SK-N-SH (cell line): Measurements from ENCODE around the gene TMEM132D. TPM values are rescaled to one million over a fixed set of nuclear protein-coding genes. Genes with fewer than 3 reads are reported as not detected.

Experiments used
- CTCF ChIA-PET: fragments of 300-600, 350-600 bp; formaldehyde crosslinking; extraction: SDS; loops from one replicate; lab custom pipeline; 2021; lab: Yijun Ruan, JAX
- POLR2A ChIA-PET: fragments of 350-600 bp; sonication (Branson Sonifier 250); formaldehyde crosslinking; extraction: SDS; loops from one replicate; lab custom pipeline; 2020; ENCODE audit warnings: antibody characterized with exemption, inconsistent platforms; lab: Yijun Ruan, JAX
- DNase-seq: peaks from one replicate; pipeline ENCODE4 v3.0.0; 2012
- H2AFZ ChIP-seq: fragments of 200-600 bp; sonication (generic); 2 replicates; pipeline ENCODE4 v1.8.1; 2016; ENCODE audit warnings: antibody characterized with exemption, mild to moderate bottlenecking, low read depth
- H3F3A ChIP-seq: fragments of 200-600 bp; sonication (generic); replicated peaks from 2 replicates; pipeline ENCODE3; 2016; ENCODE audit warnings: antibody characterized with exemption, mild to moderate bottlenecking; ENCODE audit not compliant: insufficient read depth
- H3K27ac ChIP-seq, 2 experiments: fragments of 200-500 bp in 1 of 2; fragments of 200-600 bp in 1 of 2; sonication (Bioruptor generic) in 1 of 2; sonication (generic), shearing (Covaris generic) in 1 of 2; 2 replicates each; pipeline versions ENCODE4 v1.5.1 to v1.6.1; 2014 to 2016; ENCODE audit warnings: low read depth in 2 of 2, inconsistent platforms in 1 of 2, low read length in 1 of 2, mild to moderate bottlenecking in 1 of 2, mixed read lengths in 1 of 2
- H3K27me3 ChIP-seq: fragments of 200-600 bp; sonication (generic), shearing (Covaris generic); 2 replicates; pipeline ENCODE4 v1.6.1; 2016; ENCODE audit warnings: mixed run types; ENCODE audit not compliant: insufficient read depth
- H3K36me3 ChIP-seq, 2 experiments: fragments of 200-500 bp in 1 of 2; fragments of 200-600 bp in 1 of 2; sonication (Bioruptor generic) in 1 of 2; sonication (generic) in 1 of 2; replicated peaks in 1 of 2; 2 replicates each; pipeline versions ENCODE3 to v1.5.1; 2014 to 2016; ENCODE audit warnings: low read length in 1 of 2, mild to moderate bottlenecking in 1 of 2; ENCODE audit not compliant: insufficient read depth in 2 of 2, control insufficient read depth in 1 of 2
- H3K4me1 ChIP-seq, 2 experiments: fragments of 200-500 bp in 1 of 2; fragments of 200-600 bp in 1 of 2; sonication (Bioruptor generic) in 1 of 2; sonication (generic), shearing (Covaris generic) in 1 of 2; 2 replicates each; pipeline versions ENCODE4 v1.5.1 to v1.6.1; 2014 to 2016; ENCODE audit warnings: low read depth in 1 of 2, low read length in 1 of 2, mixed run types in 1 of 2; ENCODE audit not compliant: insufficient read depth in 2 of 2, control insufficient read depth in 1 of 2
- H3K4me2 ChIP-seq: fragments of 200-600 bp; sonication (generic), shearing (Covaris generic); 2 replicates; pipeline ENCODE4 v1.6.1; 2017; ENCODE audit warnings: mixed run types
- H3K4me3 ChIP-seq, 2 experiments: fragments of 200-500 bp in 1 of 2; fragments of 200-600 bp in 1 of 2; sonication (Bioruptor generic) in 1 of 2; sonication (generic), shearing (Covaris generic) in 1 of 2; 2 replicates each; pipeline versions ENCODE4 v1.5.1 to v1.8.1; 2014 to 2016; ENCODE audit warnings: low read depth in 2 of 2, inconsistent platforms in 1 of 2, low read length in 1 of 2, mild to moderate bottlenecking in 1 of 2, mixed read lengths in 1 of 2, moderate library complexity in 1 of 2
- H3K79me2 ChIP-seq: fragments of 200-600 bp; sonication (generic); 2 replicates; pipeline ENCODE4 v1.8.1; 2017; ENCODE audit warnings: mild to moderate bottlenecking; ENCODE audit not compliant: insufficient read depth
- H3K9ac ChIP-seq: fragments of 200-600 bp; sonication (generic); 2 replicates; pipeline ENCODE4 v1.6.1; 2017; ENCODE audit warnings: mixed run types
- H3K9me2 ChIP-seq: fragments of 200-600 bp; sonication (generic); 2 replicates; pipeline ENCODE4 v1.6.1; 2017; ENCODE audit warnings: mixed run types
- H3K9me3 ChIP-seq: fragments of 200-600 bp; sonication (generic); 2 replicates; pipeline ENCODE4 v1.6.1; 2017; ENCODE audit warnings: mixed run types, mild to moderate bottlenecking, moderate library complexity
- H4K20me1 ChIP-seq: fragments of 200-600 bp; sonication (generic); 2 replicates; pipeline ENCODE4 v1.6.1; 2017; ENCODE audit warnings: mild to moderate bottlenecking, mixed run types; ENCODE audit not compliant: insufficient read depth
- EP300 ChIP-seq, 2 experiments: IDR thresholded peaks; 2 replicates each; pipeline versions ENCODE4 v1.4.0 to v1.6.1; 2012; ENCODE audit warnings: borderline replicate concordance in 1 of 2, low read depth in 1 of 2, low read length in 1 of 2
- EZH2phosphoT487 ChIP-seq: fragments of 200-600 bp; sonication (generic); IDR thresholded peaks from 2 replicates; pipeline ENCODE4 v1.6.1; 2017; ENCODE audit warnings: low read depth, mixed run types, mild to moderate bottlenecking, antibody characterized with exemption, moderate library complexity, borderline replicate concordance
- GABPA ChIP-seq: IDR thresholded peaks from 2 replicates; pipeline ENCODE4 v1.4.0; 2012; ENCODE audit warnings: low read depth, mild to moderate bottlenecking
- IRF3 ChIP-seq: fragments of 150-350 bp; IDR thresholded peaks from 2 replicates; pipeline ENCODE4 v1.6.1; 2016; ENCODE audit warnings: mild to moderate bottlenecking, low read depth, low read length
- RCOR1 ChIP-seq: fragments of 150-350 bp; IDR thresholded peaks from 2 replicates; pipeline ENCODE4 v1.6.1; 2017; ENCODE audit warnings: antibody characterized with exemption, low read length
- RFX5 ChIP-seq: IDR thresholded peaks from 2 replicates; pipeline ENCODE4 v1.6.1; 2012; ENCODE audit warnings: mild to moderate bottlenecking, improper control_type of control experiment, low read length
- TEAD4 ChIP-seq: IDR thresholded peaks from 2 replicates; pipeline ENCODE4 v1.4.0; 2012; ENCODE audit warnings: mild to moderate bottlenecking, borderline replicate concordance; ENCODE audit not compliant: insufficient read depth
- WGBS: methylation state at CpG from one replicate; pipeline ENCODE4 v1.1.6; 2017; ENCODE audit warnings: low lambda C conversion rate; 5-methylcytosine and 5-hydroxymethylcytosine counted together
- polyA plus RNA-seq, 3 experiments: library from polyadenylated mRNA; depleted of rRNA; stranded (reverse); fragments of >200 nt; gene quantifications; 2 replicates each; pipeline ENCODE4 v1.2.3, GENCODE V29; 2012
- TF ChIP-seq, protein P1 (sequence below): IDR thresholded peaks from 2 replicates; pipeline ENCODE4 v1.4.0; 2012; ENCODE audit warnings: low read depth, borderline replicate concordance
- TF ChIP-seq, protein P2 (sequence below): fragments of 150-350 bp; IDR thresholded peaks from 2 replicates; pipeline ENCODE4 v1.6.1; 2017; ENCODE audit warnings: antibody characterized with exemption, low read length, low read depth, borderline replicate concordance
- TF ChIP-seq, protein P3 (sequence below): IDR thresholded peaks from 2 replicates; pipeline ENCODE4 v1.4.0; 2012; ENCODE audit warnings: low read depth, borderline replicate concordance

The TMEM132D gene
- polyA plus RNA-seq, 1 of the 3 experiments (the other 2 are of a cell fraction) = not detected

DNA sequence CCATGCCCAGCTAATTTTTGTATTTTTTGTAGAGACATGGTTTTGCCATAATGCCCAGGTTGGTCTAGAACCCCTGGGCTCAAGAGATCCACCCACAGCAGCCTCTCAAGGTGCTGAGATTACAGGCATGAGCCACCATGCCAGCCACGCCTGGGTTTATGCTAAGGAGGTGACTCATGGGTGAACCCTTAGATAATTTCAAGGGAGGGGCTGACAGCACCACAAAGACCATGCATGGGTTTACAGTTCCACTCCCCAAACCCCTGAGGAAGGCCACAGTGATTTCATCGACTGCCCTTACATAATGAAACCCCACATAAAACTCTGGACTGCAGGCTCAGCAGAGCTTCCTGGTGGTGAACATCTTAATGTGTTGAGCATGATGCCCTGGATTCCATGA is 33.7 kb downstream of the TMEM132D start:
- WGBS = no CpG with 5 or more reads among the region's 2 CpGs
- Histone ChIP-seq H3K4me3 (no peak overlapping the region), H3K4me1 (no peaks in the 10 kb centered on the region), H3K9me3 (no peaks in the 10 kb centered on the region; the same call in 1 of the 2 replicates), H3K9me2 (no peaks in the 10 kb centered on the region), H3K27ac (no peak overlapping the region), H3F3A (no peaks in the 10 kb centered on the region), H3K4me2 (no peak overlapping the region), H3K27me3 (no peaks in the 10 kb centered on the region), H3K36me3 (no peaks in the 10 kb centered on the region), H3K9ac (no peak overlapping the region)
- DNase-seq = no peak
- ChIA-PET CTCF (no interaction called here), POLR2A (no interaction called here)
- TF ChIP-seq IRF3 (no peak), EP300 (IDR thresholded peaks at IDR 0.05; ENCODE audit: borderline replicate concordance in 1 of 2, low read depth in 1 of 2, low read length in 1 of 2) (no peak), TEAD4 (no peak), RCOR1 (no peak), GABPA (no peak)
- TF ChIP-seq, protein P1, sequence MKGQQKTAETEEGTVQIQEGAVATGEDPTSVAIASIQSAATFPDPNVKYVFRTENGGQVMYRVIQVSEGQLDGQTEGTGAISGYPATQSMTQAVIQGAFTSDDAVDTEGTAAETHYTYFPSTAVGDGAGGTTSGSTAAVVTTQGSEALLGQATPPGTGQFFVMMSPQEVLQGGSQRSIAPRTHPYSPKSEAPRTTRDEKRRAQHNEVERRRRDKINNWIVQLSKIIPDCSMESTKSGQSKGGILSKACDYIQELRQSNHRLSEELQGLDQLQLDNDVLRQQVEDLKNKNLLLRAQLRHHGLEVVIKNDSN = no peak
- TF ChIP-seq, protein P2, sequence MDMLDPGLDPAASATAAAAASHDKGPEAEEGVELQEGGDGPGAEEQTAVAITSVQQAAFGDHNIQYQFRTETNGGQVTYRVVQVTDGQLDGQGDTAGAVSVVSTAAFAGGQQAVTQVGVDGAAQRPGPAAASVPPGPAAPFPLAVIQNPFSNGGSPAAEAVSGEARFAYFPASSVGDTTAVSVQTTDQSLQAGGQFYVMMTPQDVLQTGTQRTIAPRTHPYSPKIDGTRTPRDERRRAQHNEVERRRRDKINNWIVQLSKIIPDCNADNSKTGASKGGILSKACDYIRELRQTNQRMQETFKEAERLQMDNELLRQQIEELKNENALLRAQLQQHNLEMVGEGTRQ = no peak
- TF ChIP-seq, protein P3, sequence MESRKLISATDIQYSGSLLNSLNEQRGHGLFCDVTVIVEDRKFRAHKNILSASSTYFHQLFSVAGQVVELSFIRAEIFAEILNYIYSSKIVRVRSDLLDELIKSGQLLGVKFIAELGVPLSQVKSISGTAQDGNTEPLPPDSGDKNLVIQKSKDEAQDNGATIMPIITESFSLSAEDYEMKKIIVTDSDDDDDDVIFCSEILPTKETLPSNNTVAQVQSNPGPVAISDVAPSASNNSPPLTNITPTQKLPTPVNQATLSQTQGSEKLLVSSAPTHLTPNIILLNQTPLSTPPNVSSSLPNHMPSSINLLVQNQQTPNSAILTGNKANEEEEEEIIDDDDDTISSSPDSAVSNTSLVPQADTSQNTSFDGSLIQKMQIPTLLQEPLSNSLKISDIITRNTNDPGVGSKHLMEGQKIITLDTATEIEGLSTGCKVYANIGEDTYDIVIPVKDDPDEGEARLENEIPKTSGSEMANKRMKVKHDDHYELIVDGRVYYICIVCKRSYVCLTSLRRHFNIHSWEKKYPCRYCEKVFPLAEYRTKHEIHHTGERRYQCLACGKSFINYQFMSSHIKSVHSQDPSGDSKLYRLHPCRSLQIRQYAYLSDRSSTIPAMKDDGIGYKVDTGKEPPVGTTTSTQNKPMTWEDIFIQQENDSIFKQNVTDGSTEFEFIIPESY = no peak
- TF ChIP-seq, all 33 proteins: peak for 0
- Histone ChIP-seq H3K79me2 (no peaks in the 10 kb centered on the region), H4K20me1 (no peaks in the 10 kb centered on the region), H2AFZ (no peak overlapping the region)

GRCh38 chr12:129868575-129868974 is 35.2 kb downstream of the TMEM132D start:
- Histone ChIP-seq H3K4me1 (no peaks in the 10 kb centered on the region), H3K27me3 (no peaks in the 10 kb centered on the region), H3K4me3 (no peak overlapping the region), H3K4me2 (no peak overlapping the region), H3K9me3 (no peaks in the 10 kb centered on the region; the same call in 1 of the 2 replicates), H4K20me1 (no peaks in the 10 kb centered on the region), H2AFZ (no peak overlapping the region), H3K27ac (no peak overlapping the region), H3K9ac (no peak overlapping the region), H3K79me2 (no peaks in the 10 kb centered on the region), H3F3A (no peaks in the 10 kb centered on the region), H3K36me3 (no peaks in the 10 kb centered on the region), H3K9me2 (no peaks in the 10 kb centered on the region)
- POLR2A ChIA-PET = no interaction called here
- CTCF ChIA-PET = no interaction called here
- no peak for DNase-seq
- no peak for TF ChIP-seq RCOR1
- TF ChIP-seq IRF3 = no peak
- no peak for TF ChIP-seq RFX5
- no peak for TF ChIP-seq EZH2phosphoT487
- 43% methylated on average over 8 of the region's 8 CpGs for WGBS
